IMR-90 (cell line): ENCODE data around the gene ACE. TPM values are rescaled to one million over a fixed set of nuclear protein-coding genes. Genes with fewer than 3 reads are reported as not detected.

Source experiments
- ATAC-seq: fragments of 200-7000 bp; cut with Tn5 transposase; 2 replicates; pipeline ENCODE4 v1.9.1; 2020; ENCODE audit warnings: low read depth, mild to moderate bottlenecking, moderate library complexity
- BruUV-seq: library from RNA; stranded (reverse); fragments of 400-500 nt; replicated peaks from 2 replicates; lab custom pipeline; 2021; lab: Mats Ljungman, UMichigan
- CTCF ChIA-PET: fragments of 300-600 bp; formaldehyde crosslinking; extraction: SDS; loops from one replicate; lab custom pipeline; 2021; ENCODE audit warnings: antibody characterized with exemption; lab: Yijun Ruan, JAX
- POLR2A ChIA-PET: fragments of 300-600 bp; sonication (Branson Sonifier 250); formaldehyde crosslinking; loops from one replicate; lab custom pipeline; 2022; ENCODE audit warnings: antibody characterized with exemption; ENCODE audit not compliant: unreplicated experiment; lab: Charles Lee
- DNase-seq: peaks from one replicate; pipeline ENCODE4 v3.0.0; 2013
- H2AFZ ChIP-seq: replicated peaks from 2 replicates; pipeline ENCODE3; 2013; ENCODE audit warnings: low read length, mild to moderate bottlenecking; ENCODE audit not compliant: poor library complexity
- H2AK5ac ChIP-seq: 2 replicates; pipeline ENCODE4 v1.6.1; 2013; ENCODE audit warnings: low read depth, low read length, inconsistent platforms
- H2AK9ac ChIP-seq: replicated peaks from 2 replicates; pipeline ENCODE3; 2013; ENCODE audit warnings: mild to moderate bottlenecking, low read depth, low read length, moderate library complexity; ENCODE audit not compliant: poor library complexity
- H2BK120ac ChIP-seq: 2 replicates; pipeline ENCODE4 v1.6.1; 2013; ENCODE audit warnings: low read depth, low read length, inconsistent platforms
- H2BK15ac ChIP-seq: 3 replicates; pipeline ENCODE4 v1.6.1; 2013; ENCODE audit warnings: low read depth, low read length, inconsistent platforms
- H2BK20ac ChIP-seq: 2 replicates; pipeline ENCODE4 v1.6.1; 2013; ENCODE audit warnings: low read depth, mild to moderate bottlenecking, inconsistent platforms, low read length, moderate library complexity
- H2BK5ac ChIP-seq: 2 replicates; pipeline ENCODE4 v1.6.1; 2013; ENCODE audit warnings: mild to moderate bottlenecking, low read depth, low read length, inconsistent platforms; ENCODE audit not compliant: poor library complexity, severe bottlenecking
- H3K14ac ChIP-seq: replicated peaks from 2 replicates; pipeline ENCODE4 v1.6.1; 2013; ENCODE audit warnings: low read depth, low read length, inconsistent platforms
- H3K18ac ChIP-seq: 2 replicates; pipeline ENCODE4 v1.6.1; 2013; ENCODE audit warnings: low read depth, low read length, control low read depth
- H3K23ac ChIP-seq: 2 replicates; pipeline ENCODE4 v1.6.1; 2013; ENCODE audit warnings: low read depth, low read length, inconsistent platforms
- H3K27ac ChIP-seq: 2 replicates; pipeline ENCODE4 v1.5.1; 2013; ENCODE audit warnings: mild to moderate bottlenecking, control low read depth, low read length; ENCODE audit not compliant: insufficient read depth
- H3K27me3 ChIP-seq: 2 replicates; pipeline ENCODE4 v1.6.1; 2013; ENCODE audit warnings: low read length; ENCODE audit not compliant: control insufficient read depth, insufficient read depth
- H3K36me3 ChIP-seq: 2 replicates; pipeline ENCODE4 v1.6.1; 2013; ENCODE audit warnings: low read length, mixed read lengths; ENCODE audit not compliant: control insufficient read depth, insufficient read depth
- H3K4ac ChIP-seq: 2 replicates; pipeline ENCODE4 v1.6.1; 2013; ENCODE audit warnings: low read depth, low read length, inconsistent platforms
- H3K4me1 ChIP-seq: 2 replicates; pipeline ENCODE4 v1.6.1; 2013; ENCODE audit warnings: low read length, mixed read lengths; ENCODE audit not compliant: control insufficient read depth, insufficient read depth
- H3K4me2 ChIP-seq: 2 replicates; pipeline ENCODE4 v1.6.1; 2013; ENCODE audit warnings: low read depth, mild to moderate bottlenecking, control low read depth, low read length, moderate library complexity
- H3K4me3 ChIP-seq: 2 replicates; pipeline ENCODE4 v1.5.1; 2013; ENCODE audit warnings: low read depth, mild to moderate bottlenecking, control low read depth, low read length, moderate library complexity; ENCODE audit not compliant: insufficient read depth
- H3K56ac ChIP-seq: 2 replicates; pipeline ENCODE4 v1.6.1; 2013; ENCODE audit warnings: low read length, inconsistent platforms; ENCODE audit not compliant: insufficient read depth; ENCODE audit errors: extremely low read depth
- H3K79me1 ChIP-seq, 2 experiments: 2 replicates each; pipeline ENCODE4 v1.6.1; 2013; ENCODE audit warnings: low read length in 2 of 2, inconsistent platforms in 1 of 2, low read depth in 1 of 2
- H3K9ac ChIP-seq: 2 replicates; pipeline ENCODE4 v1.6.1; 2013; ENCODE audit warnings: low read depth, low read length, control low read depth
- H3K9me1 ChIP-seq: 2 replicates; pipeline ENCODE4 v1.6.1; 2013; ENCODE audit warnings: low read length, inconsistent platforms; ENCODE audit not compliant: insufficient read depth
- H3K9me3 ChIP-seq: 2 replicates; pipeline ENCODE4 v1.6.1; 2013; ENCODE audit warnings: low read length; ENCODE audit not compliant: control insufficient read depth, insufficient read depth
- H4K20me1 ChIP-seq: 2 replicates; pipeline ENCODE4 v1.6.1; 2013; ENCODE audit warnings: low read length, inconsistent platforms; ENCODE audit not compliant: insufficient read depth
- H4K5ac ChIP-seq: 2 replicates; pipeline ENCODE4 v1.6.1; 2013; ENCODE audit warnings: mild to moderate bottlenecking, low read depth, low read length, control low read depth
- H4K8ac ChIP-seq, 2 experiments: 2 replicates each; pipeline ENCODE4 v1.6.1; 2013; ENCODE audit warnings: low read depth in 2 of 2, low read length in 2 of 2, control low read depth in 1 of 2, inconsistent platforms in 1 of 2
- H4K91ac ChIP-seq: 2 replicates; pipeline ENCODE4 v1.6.1; 2013; ENCODE audit warnings: low read depth, low read length, inconsistent platforms; ENCODE audit not compliant: insufficient read depth
- CEBPB ChIP-seq: IDR thresholded peaks from 2 replicates; pipeline ENCODE4 v1.6.1; 2012; ENCODE audit warnings: low read depth, low read length, improper control_type of control experiment
- FOS ChIP-seq: fragments of 150-350 bp; IDR thresholded peaks from 2 replicates; pipeline ENCODE4 v1.6.1; 2016; ENCODE audit warnings: low read depth, low read length
- MAFK ChIP-seq: IDR thresholded peaks from 2 replicates; pipeline ENCODE4 v1.6.1; 2012; ENCODE audit warnings: low read depth, low read length, improper control_type of control experiment
- MAZ ChIP-seq: IDR thresholded peaks from 2 replicates; pipeline ENCODE4 v1.6.1; 2012; ENCODE audit warnings: low read depth, mild to moderate bottlenecking, low read length, improper control_type of control experiment, moderate library complexity, borderline replicate concordance
- NFE2L2 ChIP-seq: fragments of 150-350 bp; IDR thresholded peaks from 2 replicates; pipeline ENCODE4 v1.6.1; 2016; ENCODE audit warnings: low read depth, mild to moderate bottlenecking, low read length
- POLR2A ChIP-seq: IDR thresholded peaks from 2 replicates; pipeline ENCODE4 v1.6.1; 2012; ENCODE audit warnings: mild to moderate bottlenecking, low read depth, low read length
- RAD21 ChIP-seq: IDR thresholded peaks from 2 replicates; pipeline ENCODE4 v1.6.1; 2012; ENCODE audit warnings: low read length, improper control_type of control experiment
- RFX5 ChIP-seq: IDR thresholded peaks from 2 replicates; pipeline ENCODE4 v1.8.0; 2012; ENCODE audit warnings: low read depth, mild to moderate bottlenecking, low read length, moderate library complexity
- SMC3 ChIP-seq: fragments of 150-350 bp; IDR thresholded peaks from 2 replicates; pipeline ENCODE4 v1.6.1; 2016; ENCODE audit warnings: low read depth, mild to moderate bottlenecking, antibody characterized with exemption, low read length, moderate library complexity
- WGBS, 2 experiments: methylation state at CpG; one replicate each; pipeline versions ENCODE4 v1.1.5 to v1.1.7; 2013; ENCODE audit warnings: missing lambda C conversion rate in 2 of 2; ENCODE audit not compliant: insufficient read length in 1 of 2; ENCODE audit errors: extremely low coverage in 2 of 2; 5-methylcytosine and 5-hydroxymethylcytosine counted together
- dilution Hi-C: fragments of 300-500 bp; cut with HindIII; formaldehyde crosslinking; loops from one replicate; pipeline ENCODE4 v1.14.3; 2018; ENCODE audit warnings: low sequenced_read_pairs; ENCODE audit not compliant: unreplicated experiment
- in situ Hi-C: fragments of 300-500 bp; cut with MboI; formaldehyde crosslinking; loops from 3 replicates; pipeline ENCODE4 v1.14.3; 2019; ENCODE audit warnings: low sequenced_read_pairs, inconsistent platforms, mixed read lengths
- intact Hi-C: fragments of 100-400 bp; cut with micrococcal nuclease; formaldehyde crosslinking; loops from 2 replicates; pipeline ENCODE4 v1.10.0; 2022
- polyA plus RNA-seq, 3 experiments: library from polyadenylated mRNA; depleted of rRNA; stranded (reverse); fragments of >200 nt; gene quantifications; 2 replicates each; pipeline ENCODE4 v1.2.3, GENCODE V29; 2012; ENCODE audit warnings: low replicate concordance in 1 of 3
- total RNA-seq: library from RNA; depleted of rRNA; stranded (reverse); fragments of >200 nt; gene quantifications from 2 replicates; pipeline ENCODE4 v1.2.3, GENCODE V29; 2012
- TF ChIP-seq, protein P1 (sequence below): fragments of 150-350 bp; IDR thresholded peaks from 2 replicates; pipeline ENCODE4 v1.6.1; 2017; ENCODE audit warnings: mild to moderate bottlenecking, antibody characterized with exemption, low read length, low read depth
- TF ChIP-seq, protein P2 (sequence below): conservative IDR thresholded peaks from 2 replicates; pipeline ENCODE4 v1.5.1; 2012; ENCODE audit warnings: mild to moderate bottlenecking, low read depth, low read length, improper control_type of control experiment

ACE gene
- total and polyA plus RNA-seq, 2 of the 4 experiments (the other 2 are of a cell fraction) = 1.4 to 5.8 TPM

DNA sequence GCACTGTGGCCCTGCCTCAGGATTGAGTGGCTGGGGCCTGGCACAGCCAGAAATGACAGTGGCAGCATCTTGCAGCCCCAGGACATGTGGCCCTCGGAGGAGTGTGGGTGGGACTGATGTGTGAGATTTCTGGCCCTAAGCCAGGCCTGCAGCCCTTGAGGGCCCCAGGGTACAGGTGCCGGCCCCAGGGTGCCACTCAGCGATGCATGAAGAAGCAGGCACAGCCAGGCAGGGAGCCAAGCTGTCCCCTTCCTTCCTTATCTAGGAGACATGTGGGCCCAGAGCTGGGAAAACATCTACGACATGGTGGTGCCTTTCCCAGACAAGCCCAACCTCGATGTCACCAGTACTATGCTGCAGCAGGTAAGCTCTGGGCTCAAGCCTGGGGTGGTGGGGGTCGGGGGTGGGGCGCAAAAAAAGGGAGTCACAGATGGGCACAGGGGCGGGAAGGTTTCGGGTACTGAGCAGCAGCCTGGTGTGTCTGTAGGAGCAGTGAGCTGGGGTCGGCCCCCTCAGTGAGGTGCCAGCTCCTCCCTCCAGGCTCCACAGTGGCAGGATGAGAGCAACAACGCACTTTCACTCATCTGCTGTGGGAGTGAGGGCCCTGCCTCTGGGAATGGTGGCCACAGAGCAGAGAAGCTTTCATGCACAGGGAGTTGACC, 4.1 kb downstream of the ACE start:
- no peak overlapping the region for H3K4me3 ChIP-seq
- BruUV-seq = no TSS peak
- in situ Hi-C loops = no loop called here
- no peak overlapping the region for H3K27ac ChIP-seq
- H4K20me1 ChIP-seq = no peaks in the 10 kb centered on the region
- H3K9me3 ChIP-seq = no peaks in the 10 kb centered on the region
- no peak overlapping the region for H2AFZ ChIP-seq
- 69% methylated on average over 6 of the region's 11 CpGs; no CpG with 5 or more reads in 1 of the 2 experiments for WGBS, 2 experiments
- dilution Hi-C loops = no loop called here
- no peak overlapping the region for H2AK5ac ChIP-seq
- no peaks in the 10 kb centered on the region for H3K36me3 ChIP-seq
- H3K23ac ChIP-seq = no peak overlapping the region
- no peak overlapping the region for H2BK20ac ChIP-seq
- H2AK9ac ChIP-seq = no peak overlapping the region
- H2BK15ac ChIP-seq = no peak overlapping the region
- POLR2A ChIA-PET = no interaction called here
- H2BK5ac ChIP-seq = no peak overlapping the region
- no peaks in the 10 kb centered on the region for H3K79me1 ChIP-seq
- no peak for DNase-seq
- TF ChIP-seq RAD21 (no peak), NFE2L2 (no peak), MAFK (no peak), POLR2A (no peak), SMC3 (no peak), FOS (no peak), RFX5 (no peak), MAZ (no peak), CEBPB (no peak)
- TF ChIP-seq, protein P1, sequence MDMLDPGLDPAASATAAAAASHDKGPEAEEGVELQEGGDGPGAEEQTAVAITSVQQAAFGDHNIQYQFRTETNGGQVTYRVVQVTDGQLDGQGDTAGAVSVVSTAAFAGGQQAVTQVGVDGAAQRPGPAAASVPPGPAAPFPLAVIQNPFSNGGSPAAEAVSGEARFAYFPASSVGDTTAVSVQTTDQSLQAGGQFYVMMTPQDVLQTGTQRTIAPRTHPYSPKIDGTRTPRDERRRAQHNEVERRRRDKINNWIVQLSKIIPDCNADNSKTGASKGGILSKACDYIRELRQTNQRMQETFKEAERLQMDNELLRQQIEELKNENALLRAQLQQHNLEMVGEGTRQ = no peak
- TF ChIP-seq, protein P2, sequence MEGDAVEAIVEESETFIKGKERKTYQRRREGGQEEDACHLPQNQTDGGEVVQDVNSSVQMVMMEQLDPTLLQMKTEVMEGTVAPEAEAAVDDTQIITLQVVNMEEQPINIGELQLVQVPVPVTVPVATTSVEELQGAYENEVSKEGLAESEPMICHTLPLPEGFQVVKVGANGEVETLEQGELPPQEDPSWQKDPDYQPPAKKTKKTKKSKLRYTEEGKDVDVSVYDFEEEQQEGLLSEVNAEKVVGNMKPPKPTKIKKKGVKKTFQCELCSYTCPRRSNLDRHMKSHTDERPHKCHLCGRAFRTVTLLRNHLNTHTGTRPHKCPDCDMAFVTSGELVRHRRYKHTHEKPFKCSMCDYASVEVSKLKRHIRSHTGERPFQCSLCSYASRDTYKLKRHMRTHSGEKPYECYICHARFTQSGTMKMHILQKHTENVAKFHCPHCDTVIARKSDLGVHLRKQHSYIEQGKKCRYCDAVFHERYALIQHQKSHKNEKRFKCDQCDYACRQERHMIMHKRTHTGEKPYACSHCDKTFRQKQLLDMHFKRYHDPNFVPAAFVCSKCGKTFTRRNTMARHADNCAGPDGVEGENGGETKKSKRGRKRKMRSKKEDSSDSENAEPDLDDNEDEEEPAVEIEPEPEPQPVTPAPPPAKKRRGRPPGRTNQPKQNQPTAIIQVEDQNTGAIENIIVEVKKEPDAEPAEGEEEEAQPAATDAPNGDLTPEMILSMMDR = no peak
- H3K18ac ChIP-seq = no peak overlapping the region
- no peak overlapping the region for H4K5ac ChIP-seq
- intact Hi-C loops = no loop called here
- H3K27me3 ChIP-seq = peaks cover 11% of the 10 kb centered on the region
- peaks cover 3% of the 10 kb centered on the region; the same call in 1 of the 2 replicates for H3K9me1 ChIP-seq
- no peak overlapping the region for H3K14ac ChIP-seq
- no peak overlapping the region for H3K56ac ChIP-seq
- H3K9ac ChIP-seq = no peak overlapping the region
- no peak overlapping the region for H4K91ac ChIP-seq
- H2BK120ac ChIP-seq = no peak overlapping the region
- no peak overlapping the region for H3K4me2 ChIP-seq
- no peak overlapping the region for H4K8ac ChIP-seq
- ATAC-seq = no peak
- peaks cover 11% of the 10 kb centered on the region for H3K4me1 ChIP-seq
- no peak overlapping the region for H3K4ac ChIP-seq
- CTCF ChIA-PET = interaction anchor here (1.0 to 3.3 kb wide), 2 partner anchors 55 kb away, joined by 3 to 24 read pairs; no protein-coding TSS in a partner anchor
